ENCODE data around the gene PUM1.
"Not testable (repeated sequence)": the region's sequence is repeated elsewhere in the genome, so short reads cannot be mapped to it uniquely, and the experiment has no call there.

Gene PUM1

GRCh38 chr1:30976143-30976542 is 89.4 kb downstream of the PUM1 start:
- no peak for TF ChIP-seq CTCF (IDR thresholded peaks at IDR 0.05; ENCODE audit: borderline replicate concordance, insufficient read depth, low read depth, low read length)
- no peak overlapping the region for H3K4me3 ChIP-seq (ENCODE audit: low read depth, low read length)

- no peak overlapping the region for H3K4me3 ChIP-seq (ENCODE audit: low read depth, low read length)
- TF ChIP-seq CTCF (IDR thresholded peaks at IDR 0.05; ENCODE audit: borderline replicate concordance, insufficient read depth, low read depth, low read length), result no peak
These were observed 90.3 kb downstream of the PUM1 start for GRCh38 chr1:30975217-30975616.

GRCh38 chr1:30974536-30974935 is 91.0 kb downstream of the PUM1 start:
- H3K4me3 ChIP-seq (ENCODE audit: low read depth, low read length), result no peak overlapping the region
- TF ChIP-seq CTCF (IDR thresholded peaks at IDR 0.05; ENCODE audit: borderline replicate concordance, insufficient read depth, low read depth, low read length), result no peak

GRCh38 chr1:30972349-30972748 is 93.2 kb downstream of the PUM1 start:
- not testable (repeated sequence) for H3K4me3 ChIP-seq (ENCODE audit: low read depth, low read length)

GRCh38 chr1:30971496-30971895 is 94.0 kb downstream of the PUM1 start:
- no peak overlapping the region for H3K4me3 ChIP-seq (ENCODE audit: low read depth, low read length)
- no peak for TF ChIP-seq CTCF (IDR thresholded peaks at IDR 0.05; ENCODE audit: borderline replicate concordance, insufficient read depth, low read depth, low read length)

GRCh38 chr1:30969903-30970302 is 95.6 kb downstream of the PUM1 start:
- H3K4me3 ChIP-seq (ENCODE audit: low read depth, low read length), result no peak overlapping the region
- TF ChIP-seq CTCF (IDR thresholded peaks at IDR 0.05; ENCODE audit: borderline replicate concordance, insufficient read depth, low read depth, low read length), result no peak

GRCh38 chr1:30968220-30968971 is 97.1 kb downstream of the PUM1 start:
- TF ChIP-seq CTCF (IDR thresholded peaks at IDR 0.05; ENCODE audit: borderline replicate concordance, insufficient read depth, low read depth, low read length), result no peak

More at GRCh38 chr1:30968220-30968971, 97.1 kb downstream of the PUM1 start:
- H3K4me3 ChIP-seq (ENCODE audit: low read depth, low read length), result no peak overlapping the region

All from GM12875 (cell line).